ENCODE results near the gene C9orf43. TPM values are rescaled to one million over a fixed set of nuclear protein-coding genes. Genes with fewer than 3 reads are reported as not detected.
"Not testable (repeated sequence)": the region's sequence is repeated elsewhere in the genome, so short reads cannot be mapped to it uniquely, and the experiment has no call there.

The C9orf43 gene
- total and polyA plus RNA-seq, 9 of the 15 experiments (the other 6 are each of a cell fraction or from before 2014, with no cell fraction given), result 0.21 to 0.58 (median 0.33) TPM

DNA sequence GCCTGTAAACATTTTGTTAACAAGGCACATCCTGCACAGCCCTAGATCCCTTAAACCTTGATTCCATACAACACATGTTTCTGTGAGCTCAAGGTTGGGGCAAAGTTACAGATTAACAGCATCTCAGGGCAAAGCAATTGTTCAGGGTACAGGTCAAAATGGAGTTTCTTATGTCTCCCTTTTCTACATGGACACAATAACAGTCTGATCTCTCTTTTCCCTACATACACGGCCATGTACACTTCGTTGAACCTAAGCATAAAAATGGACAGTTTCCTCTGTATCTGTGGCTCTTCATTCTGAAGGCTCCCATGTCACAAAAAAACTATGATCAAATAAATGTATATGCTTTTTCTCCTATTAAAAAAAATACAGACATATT is 30.7 kb upstream of the C9orf43 start:
- in situ Hi-C loops (cut with MboI); ATAC-seq; H3K4me2 ChIP-seq (ENCODE audit: insufficient read depth, low read length); FAIRE-seq; H3K9me3 ChIP-seq (replicated peaks; ENCODE audit: control insufficient read depth, insufficient read depth, low read depth, low read length); H3K9me1 ChIP-seq (ENCODE audit: control insufficient read depth, insufficient read depth, low read length); H3K79me2 ChIP-seq (ENCODE audit: control insufficient read depth, insufficient read depth, low read length); intact Hi-C loops (cut with micrococcal nuclease); DNase-seq (ENCODE audit: extremely low read depth in 1 of 4, low spot score in 3 of 4); H3K9ac ChIP-seq (ENCODE audit: insufficient read depth in 1 of 2, low read depth in 2 of 2, low read length in 2 of 2); H3K36me3 ChIP-seq (ENCODE audit: control insufficient read depth, insufficient read depth, low read length); H4K20me1 ChIP-seq (replicated peaks; ENCODE audit: control insufficient read depth, insufficient read depth, low read length); BruUV-seq (replicated peaks); H3K4me3 ChIP-seq; H3K27me3 ChIP-seq (ENCODE audit: control insufficient read depth in 2 of 2, insufficient read depth in 2 of 2, low read length in 2 of 2); CTCF ChIA-PET (ENCODE audit: low intra/inter-chr PET ratio); TF ChIP-seq ATF1, NR4A1 (CRISPR knock-in tag; IDR thresholded peaks at IDR 0.05): not testable (repeated sequence)
- peak overlapping the region; percentile 74; the same call in 1 of the 2 replicates for H2AFZ ChIP-seq (ENCODE audit: low read depth, low read length)
- H3K27ac ChIP-seq (ENCODE audit: extremely low read depth, low read depth, low read length), result peak overlapping the region; percentile 13; the same call in 1 of the 3 replicates
- WGBS (ENCODE audit: insufficient coverage, low coverage, missing lambda C conversion rate), result 21% methylated on average over 2 of the region's 2 CpGs
- peaks cover 19 to 27% of the 10 kb centered on the region in 2 experiments; a peak in 4 of 5 replicates for H3K4me1 ChIP-seq (replicated peaks in 1 of 2; ENCODE audit: control insufficient read depth in 2 of 2, insufficient read depth in 2 of 2, low read length in 2 of 2)
- POLR2A ChIA-PET, result interaction anchor here (0.7 kb wide), 1 partner anchor 10 kb away, joined by 3 read pairs; no protein-coding TSS in a partner anchor
- TF ChIP-seq MEF2D (tag; conservative IDR thresholded peaks at IDR 0.05; ENCODE audit: low read depth), result peak; percentile 79
- peak; percentile 75; the same call in 1 of the 2 replicates for TF ChIP-seq PYGO2 (tag; IDR thresholded peaks at IDR 0.05)
- peak; percentile 82; the same call in 1 of the 2 replicates for TF ChIP-seq KLF6 (CRISPR knock-in tag; IDR thresholded peaks at IDR 0.05; ENCODE audit: borderline replicate concordance)
- peak; percentile 94 for TF ChIP-seq DMBX1 (CRISPR knock-in tag; IDR thresholded peaks at IDR 0.05; ENCODE audit: borderline replicate concordance)
- TF ChIP-seq GTF2A2 (tag; IDR thresholded peaks at IDR 0.05), result peak; percentile 84
- TF ChIP-seq TEAD2 (tag; IDR thresholded peaks at IDR 0.05), result 0 out of 2 replicates have a peak, but pooled peaks have one; percentile 49
- peak; percentile 88; the same call in 1 of the 2 replicates for TF ChIP-seq ZNF583 (CRISPR knock-in tag; IDR thresholded peaks at IDR 0.05)
- 0 out of 2 replicates have a peak, but pooled peaks have one; percentile 19 for TF ChIP-seq ATF1 (tag; IDR thresholded peaks at IDR 0.05)
- 0 out of 2 replicates have a peak, but pooled peaks have one; percentile 3 for TF ChIP-seq ZFX (CRISPR knock-in tag; IDR thresholded peaks at IDR 0.05)
- TF ChIP-seq ZNF41 (CRISPR knock-in tag; conservative IDR thresholded peaks at IDR 0.05), result peak; percentile 51; the same call in 1 of the 2 replicates
- peak; percentile 78; the same call in 1 of the 2 replicates for TF ChIP-seq TAF7 (tag; IDR thresholded peaks at IDR 0.05)
- TF ChIP-seq ZNF766 (CRISPR knock-in tag; conservative IDR thresholded peaks at IDR 0.05), result peak; percentile 60; the same call in 1 of the 2 replicates
- peak; percentile 72; the same call in 1 of the 2 replicates for TF ChIP-seq SMAD4 (CRISPR knock-in tag; conservative IDR thresholded peaks at IDR 0.05)
- peak; percentile 92 for TF ChIP-seq NR4A1 (tag; IDR thresholded peaks at IDR 0.05)
- TF ChIP-seq, protein P1, sequence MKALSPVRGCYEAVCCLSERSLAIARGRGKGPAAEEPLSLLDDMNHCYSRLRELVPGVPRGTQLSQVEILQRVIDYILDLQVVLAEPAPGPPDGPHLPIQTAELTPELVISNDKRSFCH (CRISPR knock-in tag; IDR thresholded peaks at IDR 0.05), result not testable (repeated sequence)
- TF ChIP-seq, protein P1 (tag; IDR thresholded peaks at IDR 0.05), result peak; percentile 87
- TF ChIP-seq, protein P2, sequence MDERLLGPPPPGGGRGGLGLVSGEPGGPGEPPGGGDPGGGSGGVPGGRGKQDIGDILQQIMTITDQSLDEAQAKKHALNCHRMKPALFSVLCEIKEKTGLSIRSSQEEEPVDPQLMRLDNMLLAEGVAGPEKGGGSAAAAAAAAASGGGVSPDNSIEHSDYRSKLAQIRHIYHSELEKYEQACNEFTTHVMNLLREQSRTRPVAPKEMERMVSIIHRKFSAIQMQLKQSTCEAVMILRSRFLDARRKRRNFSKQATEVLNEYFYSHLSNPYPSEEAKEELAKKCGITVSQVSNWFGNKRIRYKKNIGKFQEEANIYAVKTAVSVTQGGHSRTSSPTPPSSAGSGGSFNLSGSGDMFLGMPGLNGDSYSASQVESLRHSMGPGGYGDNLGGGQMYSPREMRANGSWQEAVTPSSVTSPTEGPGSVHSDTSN (CRISPR knock-in tag; IDR thresholded peaks at IDR 0.05; ENCODE audit: low read depth), result not testable (repeated sequence)
- TF ChIP-seq, protein P2 (tag; conservative IDR thresholded peaks at IDR 0.05; ENCODE audit: low read depth), result 0 out of 2 replicates have a peak, but pooled peaks have one; percentile 39
